ENCODE results near the gene SGMS1.
"Not testable (repeated sequence)": the region's sequence is repeated elsewhere in the genome, so short reads cannot be mapped to it uniquely, and the experiment has no call there.

The SGMS1 gene

DNA sequence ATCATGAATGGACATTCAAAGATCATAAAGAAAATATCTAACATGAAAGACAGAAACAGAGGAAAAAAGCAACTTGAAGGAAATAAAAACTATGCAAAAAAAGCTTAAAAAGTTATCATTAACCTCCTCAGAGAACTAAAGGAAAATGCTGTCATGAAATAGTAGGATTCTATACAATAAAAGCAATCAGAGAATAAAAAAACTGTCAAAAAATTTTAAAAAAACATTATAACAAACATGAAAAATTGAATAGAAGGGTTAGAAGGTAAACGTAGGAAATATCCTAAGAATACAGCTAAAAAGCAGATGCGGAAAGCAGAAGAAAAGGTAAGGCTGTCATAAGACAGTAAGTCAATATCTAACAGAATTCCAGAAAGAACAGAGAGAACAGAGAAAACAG is 44.8 kb downstream of the SGMS1 start:
- no peak for DNase-seq

DNA sequence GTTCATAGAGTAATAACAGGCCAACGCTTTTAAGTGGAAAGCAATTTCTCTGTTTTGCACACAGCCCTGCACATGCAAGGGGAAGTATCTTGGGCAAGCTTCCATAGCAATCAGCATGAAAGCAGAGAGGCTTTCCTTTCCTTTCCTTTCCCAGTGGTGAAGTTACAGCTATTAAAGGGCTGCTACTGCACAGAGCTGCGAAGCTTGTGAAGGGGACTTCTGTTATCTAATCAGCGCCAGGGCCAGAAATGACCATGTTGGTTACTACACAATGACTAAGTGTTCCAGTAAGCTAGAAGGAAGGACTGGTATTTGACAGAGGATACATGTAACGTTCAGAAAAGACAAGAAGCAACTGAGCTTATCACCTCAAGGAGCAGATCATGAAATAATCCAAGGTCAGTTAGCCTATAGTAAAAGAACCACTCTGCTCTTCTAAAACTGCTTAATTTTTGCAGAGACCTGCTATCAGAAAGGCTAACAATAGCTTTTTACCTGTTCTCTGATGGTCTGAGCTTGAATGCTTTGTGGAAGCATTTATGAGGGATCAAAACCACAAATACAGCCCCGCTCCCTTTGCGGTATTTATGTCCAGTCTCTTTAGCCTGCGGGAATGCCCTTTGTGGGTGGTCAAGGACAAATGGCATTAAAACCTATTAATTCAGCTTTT is 45.9 kb downstream of the SGMS1 start:
- no peak for DNase-seq

DNA sequence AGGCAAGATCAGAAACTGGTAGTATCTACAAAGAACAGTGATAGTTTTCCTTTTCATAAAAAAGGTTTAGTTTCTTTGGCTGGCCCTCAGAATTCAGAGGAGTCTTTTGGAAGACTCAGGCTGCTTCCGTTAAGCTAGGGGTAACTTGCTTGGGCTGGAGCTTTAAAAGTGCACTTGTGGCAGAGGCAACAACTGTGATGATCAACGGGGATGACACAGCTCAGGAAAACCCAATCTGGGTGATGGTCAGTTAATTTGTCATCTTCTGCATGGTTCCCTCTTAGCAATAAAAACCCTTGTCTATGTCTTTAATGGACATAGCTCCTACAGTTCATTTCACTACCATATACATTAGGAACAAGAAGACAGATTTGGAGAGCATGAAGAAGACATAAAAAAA is 46.7 kb downstream of the SGMS1 start:
- DNase-seq, result no peak

DNA sequence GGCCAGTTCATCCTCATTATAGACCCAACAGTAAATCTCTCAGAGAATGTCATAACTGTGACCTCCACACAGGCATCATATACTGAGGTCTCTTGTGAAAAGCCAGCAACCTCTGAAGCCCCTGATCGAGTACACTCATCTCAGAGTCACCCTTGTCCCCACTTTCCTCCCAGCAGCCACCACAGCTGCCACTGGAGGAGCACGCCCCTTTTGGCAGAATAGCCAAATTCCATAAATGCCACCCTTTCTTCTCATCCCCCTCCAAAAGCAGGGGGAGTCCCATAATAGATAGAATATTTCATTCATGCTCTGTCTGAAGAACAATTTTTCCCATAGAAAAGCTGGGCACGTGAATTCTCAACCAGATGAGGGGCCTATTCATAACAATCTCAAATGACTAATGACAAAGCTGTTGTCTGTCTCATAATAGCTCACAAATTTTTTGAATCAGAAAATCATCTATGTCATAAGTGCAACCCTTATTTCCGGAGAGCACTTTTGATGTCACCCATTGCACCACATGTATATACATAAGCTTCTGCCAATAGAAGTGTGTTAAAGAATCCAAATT is 47.4 kb downstream of the SGMS1 start:
- DNase-seq, result no peak

GRCh38 chr10:50575477-50576244 is 48.1 kb downstream of the SGMS1 start:
- DNase-seq, result no peak

DNA sequence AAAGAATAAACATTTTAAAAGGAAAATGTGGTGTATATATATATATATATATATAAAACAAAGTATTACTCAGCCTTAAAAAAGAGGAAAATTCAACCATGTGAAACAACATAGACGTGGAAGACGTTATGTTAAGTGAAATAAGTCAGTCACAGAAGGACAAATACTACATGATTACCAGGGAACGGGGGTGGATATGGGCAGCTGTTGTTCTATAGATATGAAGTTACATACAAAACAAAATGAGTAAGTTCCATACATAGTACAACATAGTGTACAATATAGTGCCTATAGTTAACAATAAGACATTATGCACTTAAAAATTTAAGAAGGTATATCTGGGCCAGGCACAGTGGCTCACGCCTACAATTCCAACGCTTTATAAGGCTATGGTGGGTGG is 48.8 kb downstream of the SGMS1 start:
- DNase-seq, result no peak

DNA sequence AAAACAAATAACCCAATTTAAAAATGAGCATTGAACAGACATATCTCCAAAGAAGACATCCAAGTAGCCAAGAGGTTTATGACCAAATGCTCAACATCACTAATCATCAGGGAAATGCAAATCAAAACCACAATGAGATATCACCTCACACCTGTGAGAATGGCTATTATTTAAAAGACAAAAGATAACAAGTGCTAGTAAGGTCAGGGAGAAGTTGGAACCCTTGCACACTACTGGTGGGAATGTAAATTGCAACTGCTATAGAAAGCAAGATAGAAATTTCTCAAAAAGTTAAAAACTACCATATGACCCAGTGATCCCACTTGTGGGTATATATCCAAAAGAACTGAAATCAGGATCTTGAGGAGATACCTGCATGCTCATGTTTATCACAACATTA is 49.5 kb downstream of the SGMS1 start:
- no peak for DNase-seq

- DNase-seq, result no peak
Measured at GRCh38 chr10:50572017-50572491, 51.7 kb downstream of the SGMS1 start.

DNA sequence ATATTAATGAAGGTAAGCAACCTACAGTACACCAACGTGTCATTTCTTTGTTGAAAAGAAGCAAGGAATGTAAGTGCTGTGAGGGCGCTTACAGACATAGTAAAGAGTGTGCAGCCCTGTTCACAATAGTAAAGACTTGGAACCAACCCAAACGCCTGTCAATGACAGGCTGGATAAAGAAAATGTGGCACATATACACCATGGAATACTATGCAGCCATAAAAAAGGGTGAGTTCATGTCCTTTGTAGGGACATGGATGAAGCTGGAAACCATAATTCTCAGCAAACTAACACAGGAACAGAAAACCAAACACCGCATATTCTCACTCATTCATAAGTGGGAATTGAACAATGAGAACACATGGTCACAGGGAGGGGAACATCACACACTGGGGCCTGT is 55.0 kb downstream of the SGMS1 start:
- not testable (repeated sequence) for DNase-seq

- no peak for DNase-seq
Measured at GRCh38 chr10:50567384-50567783, 56.4 kb downstream of the SGMS1 start.

- DNase-seq, result no peak
Measured at GRCh38 chr10:50566150-50566549, 57.6 kb downstream of the SGMS1 start.

DNA sequence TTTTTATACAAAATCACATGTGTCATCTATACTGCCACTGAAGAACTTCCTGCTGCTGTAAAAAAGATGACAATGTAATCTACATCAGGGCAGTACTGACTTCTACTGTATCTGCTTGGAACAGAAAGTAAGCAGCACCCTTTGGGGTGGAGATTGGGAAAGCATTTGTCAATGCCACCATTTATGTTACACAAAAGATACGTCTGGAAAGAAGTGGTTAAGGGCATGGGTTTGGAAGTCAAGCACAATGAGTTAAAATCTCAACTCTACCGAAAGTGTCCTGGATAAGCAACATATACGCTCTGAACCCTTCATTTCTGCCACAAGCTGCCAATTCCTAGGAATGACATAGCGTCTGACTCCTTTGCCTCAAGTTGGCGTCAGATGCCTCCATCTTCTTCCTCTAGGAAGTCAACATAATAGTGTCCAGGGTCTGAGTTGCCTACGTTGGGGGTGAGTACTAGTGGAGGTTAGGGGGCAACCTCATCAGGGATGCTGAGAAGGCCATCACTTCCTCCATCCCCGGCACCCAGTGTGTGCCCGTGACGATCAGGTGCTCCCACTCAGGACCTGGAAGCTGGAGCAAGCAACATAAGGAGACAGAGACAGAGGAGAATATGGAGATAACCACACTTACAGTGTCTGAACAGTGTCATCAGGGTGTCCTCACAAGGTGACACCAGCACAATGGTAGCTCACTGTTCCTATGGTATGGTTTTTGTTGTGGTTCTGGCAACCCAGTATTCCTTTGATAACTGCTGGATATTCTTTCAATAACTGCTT is 58.3 kb downstream of the SGMS1 start:
- no peak for DNase-seq

GRCh38 chr10:50563906-50564305 is 59.9 kb downstream of the SGMS1 start:
- no peak for DNase-seq

DNA sequence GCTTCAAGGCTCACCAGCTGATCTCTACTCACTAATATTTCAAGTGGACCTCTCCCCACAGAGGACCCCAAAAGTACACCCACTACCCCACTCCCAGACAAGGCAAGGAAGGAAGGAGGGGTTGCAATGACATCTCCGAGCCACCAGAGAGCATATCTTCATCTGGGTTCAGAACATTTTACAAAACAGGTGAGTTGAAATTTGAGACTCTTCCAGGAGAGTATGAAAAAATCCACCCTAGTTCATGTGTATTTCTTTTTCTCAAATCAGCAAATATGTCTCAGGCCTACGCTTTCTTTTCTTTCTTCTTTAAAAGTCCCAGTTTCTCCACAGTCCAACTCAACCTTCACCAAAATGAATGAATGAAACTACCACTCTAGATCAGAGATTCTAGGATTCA is 61.9 kb downstream of the SGMS1 start:
- DNase-seq, result no peak

GRCh38 chr10:50561266-50561665 is 62.5 kb downstream of the SGMS1 start:
- DNase-seq, result no peak

DNA sequence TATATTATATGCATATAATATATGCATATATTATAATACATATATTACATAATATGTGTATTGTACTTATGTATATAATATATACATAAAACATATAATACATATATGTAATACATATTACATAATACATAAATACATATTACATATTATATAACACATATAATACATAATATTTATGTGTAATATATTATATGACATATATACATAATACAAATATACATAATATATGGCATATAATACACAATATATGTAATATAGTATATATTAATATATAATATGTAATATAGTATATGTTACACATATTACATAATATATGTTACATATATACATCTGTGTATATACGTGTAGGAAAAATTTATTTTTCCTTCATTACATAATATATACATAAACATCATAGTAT is 63.4 kb downstream of the SGMS1 start:
- DNase-seq, result no peak

- DNase-seq, result no peak
Measured at GRCh38 chr10:50558371-50558770, 65.4 kb downstream of the SGMS1 start.

DNA sequence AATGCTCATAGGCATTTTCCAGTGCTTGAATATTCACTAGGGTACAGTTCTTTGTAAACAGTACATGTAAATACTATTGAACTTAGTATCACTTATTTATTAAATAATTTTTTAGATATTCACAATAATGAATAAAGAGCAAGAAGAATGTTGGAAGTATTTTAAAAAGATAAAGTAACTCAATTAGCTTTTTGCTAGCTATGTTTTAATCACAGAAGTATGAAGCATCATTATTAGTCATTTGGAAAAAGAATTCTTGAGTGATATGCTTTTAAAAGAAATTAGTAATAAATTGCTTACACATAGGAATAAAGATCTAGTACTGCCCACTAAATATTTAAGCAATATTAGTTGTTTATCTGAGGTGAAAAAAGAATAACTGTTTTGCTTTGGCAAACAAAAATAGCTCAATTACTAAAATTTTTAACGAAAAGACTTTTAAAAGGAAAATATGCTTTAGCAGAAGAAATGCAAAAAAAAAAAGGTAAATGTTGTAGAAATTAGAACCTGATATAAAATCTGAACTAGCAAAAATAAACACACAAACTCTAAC is 66.5 kb downstream of the SGMS1 start:
- DNase-seq, result no peak

- no peak for DNase-seq
Measured at GRCh38 chr10:50556237-50557120, 67.3 kb downstream of the SGMS1 start.

DNA sequence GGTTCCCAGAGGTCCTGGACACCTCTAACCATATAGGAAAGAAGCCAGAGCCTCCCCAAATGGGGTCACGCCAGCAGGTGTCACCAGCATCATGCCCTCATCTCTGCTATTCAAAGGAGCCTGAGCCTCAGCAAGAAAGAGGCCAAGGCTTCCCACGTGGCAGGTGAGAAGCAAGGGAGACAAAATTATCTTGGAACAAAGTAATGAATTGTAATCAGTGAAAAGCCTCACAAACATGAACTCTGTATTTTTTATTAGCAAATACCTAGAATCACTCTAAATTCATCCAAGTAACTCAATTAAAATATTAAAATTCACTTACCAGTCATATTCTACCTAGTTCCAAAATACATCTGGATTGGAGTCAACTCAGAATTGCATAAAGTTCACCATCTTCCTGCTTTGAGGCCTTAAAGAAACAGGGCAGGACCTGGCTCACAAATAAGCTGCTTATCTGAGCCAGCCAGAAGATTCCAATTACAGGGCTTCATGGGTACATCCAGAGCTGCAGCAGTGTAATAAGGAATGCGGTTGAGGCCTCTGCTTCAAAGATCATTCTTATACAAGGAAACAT is 68.7 kb downstream of the SGMS1 start:
- DNase-seq, result no peak

GRCh38 chr10:50554376-50554994 is 69.3 kb downstream of the SGMS1 start:
- DNase-seq, result no peak

Data from activated effector memory CD4-positive, alpha-beta T cell treated with Interleukin-2 at 50 U/mL for 16 hours (primary cell).